ENCODE results near the gene SMYD3. TPM values are rescaled to one million over a fixed set of nuclear protein-coding genes. Genes with fewer than 3 reads are reported as not detected.

SMYD3 gene
- total RNA-seq, 4 donors from 2014 or later: 33.7 to 105 (median 51.4) TPM

DNA sequence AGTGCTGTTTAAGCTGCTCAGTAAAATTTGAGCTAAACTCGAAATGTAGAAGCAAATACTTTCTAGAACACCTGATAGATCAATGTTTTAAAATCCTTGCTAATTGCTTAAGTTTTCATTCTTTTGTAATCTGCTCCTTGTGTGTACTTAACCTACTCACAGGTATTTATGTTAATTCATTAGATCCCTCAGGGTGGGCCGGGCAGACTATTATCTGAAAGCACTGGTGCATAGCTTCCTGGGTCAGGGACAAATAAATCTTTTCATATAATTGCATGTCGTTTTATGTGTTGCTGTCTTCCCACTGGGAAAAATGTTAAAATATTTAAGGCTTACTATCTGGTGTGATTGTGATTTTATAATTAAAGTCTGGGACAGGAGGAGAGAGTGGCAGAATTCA is 440.5 kb downstream of the SMYD3 start:
- no peaks in the 10 kb centered on the region for H3K27me3 ChIP-seq
- 71 to 72% methylated on average over 3 of the region's 3 CpGs for WGBS, 2 donors
- TF ChIP-seq, protein P1, sequence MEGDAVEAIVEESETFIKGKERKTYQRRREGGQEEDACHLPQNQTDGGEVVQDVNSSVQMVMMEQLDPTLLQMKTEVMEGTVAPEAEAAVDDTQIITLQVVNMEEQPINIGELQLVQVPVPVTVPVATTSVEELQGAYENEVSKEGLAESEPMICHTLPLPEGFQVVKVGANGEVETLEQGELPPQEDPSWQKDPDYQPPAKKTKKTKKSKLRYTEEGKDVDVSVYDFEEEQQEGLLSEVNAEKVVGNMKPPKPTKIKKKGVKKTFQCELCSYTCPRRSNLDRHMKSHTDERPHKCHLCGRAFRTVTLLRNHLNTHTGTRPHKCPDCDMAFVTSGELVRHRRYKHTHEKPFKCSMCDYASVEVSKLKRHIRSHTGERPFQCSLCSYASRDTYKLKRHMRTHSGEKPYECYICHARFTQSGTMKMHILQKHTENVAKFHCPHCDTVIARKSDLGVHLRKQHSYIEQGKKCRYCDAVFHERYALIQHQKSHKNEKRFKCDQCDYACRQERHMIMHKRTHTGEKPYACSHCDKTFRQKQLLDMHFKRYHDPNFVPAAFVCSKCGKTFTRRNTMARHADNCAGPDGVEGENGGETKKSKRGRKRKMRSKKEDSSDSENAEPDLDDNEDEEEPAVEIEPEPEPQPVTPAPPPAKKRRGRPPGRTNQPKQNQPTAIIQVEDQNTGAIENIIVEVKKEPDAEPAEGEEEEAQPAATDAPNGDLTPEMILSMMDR (IDR thresholded peaks at IDR 0.05): no peak
- TF ChIP-seq POLR2A (IDR thresholded peaks at IDR 0.05): no peak
- DNase-seq: no peak
- H3K27ac ChIP-seq: no peak overlapping the region
- intact Hi-C loops (cut with DNase I): no loop called here
- no peak overlapping the region for H3K4me3 ChIP-seq (replicated peaks in 1 of 3)
- H3K4me1 ChIP-seq: peaks cover 11 to 20% of the 10 kb centered on the region in 2 donors
- no peaks in the 10 kb centered on the region for H3K9me3 ChIP-seq
- no peaks in the 10 kb centered on the region for H3K36me3 ChIP-seq

DNA sequence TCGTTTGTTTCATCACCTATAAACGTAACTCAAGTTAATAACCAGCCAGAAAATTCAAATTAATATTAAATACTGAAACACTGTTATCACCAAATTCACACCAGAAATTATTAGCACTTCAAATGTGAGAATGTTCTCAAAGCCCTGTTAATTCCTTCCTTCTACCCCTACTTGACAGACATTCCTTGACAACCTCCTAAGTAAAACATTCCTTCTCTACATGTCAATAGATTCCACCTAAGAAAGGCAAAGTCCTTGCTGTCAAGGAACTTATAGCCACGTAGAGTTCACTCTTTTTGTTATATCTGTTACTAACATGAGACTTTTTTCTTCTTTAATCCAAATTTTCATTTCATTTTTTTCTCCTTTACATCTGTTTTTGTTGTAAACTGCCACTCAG is 441.5 kb downstream of the SMYD3 start:
- Histone ChIP-seq H3K36me3 (no peaks in the 10 kb centered on the region), H3K27me3 (no peaks in the 10 kb centered on the region), H3K27ac (no peak overlapping the region), H3K4me3 (replicated peaks in 1 of 3) (no peak overlapping the region), H3K4me1 (peaks cover 11 to 20% of the 10 kb centered on the region in 2 donors), H3K9me3 (no peaks in the 10 kb centered on the region)
- WGBS, 2 donors: 89 to 99% methylated on average over 3 of the region's 3 CpGs
- intact Hi-C loops (cut with DNase I): no loop called here
- no peak for DNase-seq
- TF ChIP-seq, protein P1 (IDR thresholded peaks at IDR 0.05): no peak
- TF ChIP-seq POLR2A (IDR thresholded peaks at IDR 0.05): no peak

DNA sequence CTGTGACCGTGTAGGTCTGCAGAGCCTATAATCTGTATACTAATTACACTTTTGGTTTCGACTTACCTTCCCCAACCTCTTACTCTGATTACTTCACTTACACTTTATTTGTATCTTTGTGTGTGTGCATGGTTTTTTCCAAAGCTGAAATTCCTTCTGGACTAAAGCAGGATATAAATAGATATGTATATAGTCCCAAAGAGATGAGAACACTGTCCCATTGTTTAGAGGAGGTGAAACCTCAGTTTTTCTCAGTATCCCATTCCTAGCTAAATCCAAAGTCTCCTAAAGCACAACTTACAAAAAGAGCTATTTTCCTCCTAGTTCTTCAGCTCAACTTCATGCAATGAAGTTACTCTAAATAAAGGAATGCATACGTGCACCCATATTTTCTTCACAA is 442.2 kb downstream of the SMYD3 start:
- H3K4me3 ChIP-seq (replicated peaks in 1 of 3): no peak overlapping the region
- intact Hi-C loops (cut with DNase I): no loop called here
- 86 to 87% methylated on average over 3 of the region's 3 CpGs for WGBS, 2 donors

DNA sequence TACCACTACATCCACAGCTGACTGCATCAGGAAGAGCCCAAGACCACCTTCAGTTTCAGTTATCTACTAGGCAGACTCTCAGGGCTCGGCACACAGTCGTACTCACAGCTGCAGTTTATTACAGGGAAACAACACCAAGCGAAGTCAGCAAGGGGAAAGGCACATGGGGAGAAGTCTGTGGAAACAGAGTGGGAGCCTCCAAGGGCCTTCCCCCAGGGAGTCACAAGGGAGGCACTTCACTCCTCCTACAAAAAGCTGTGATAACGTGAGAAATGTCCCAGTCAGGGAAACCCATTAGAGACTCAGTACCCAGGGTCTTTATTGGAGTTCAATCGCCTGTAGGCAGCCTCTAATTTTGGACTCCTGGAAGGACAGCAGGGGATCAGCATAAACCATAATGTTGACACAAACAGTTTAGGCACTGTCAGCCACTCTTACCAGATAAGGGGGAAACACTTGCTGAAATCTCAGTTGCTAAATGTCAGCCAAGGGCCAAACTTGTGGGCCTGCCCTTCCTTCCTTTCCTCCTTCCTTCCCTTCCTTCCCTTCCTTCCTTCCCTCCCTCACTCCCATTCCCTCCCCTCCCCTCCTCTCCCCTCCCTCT is 444.0 kb downstream of the SMYD3 start:
- Histone ChIP-seq H3K9me3 (no peaks in the 10 kb centered on the region), H3K36me3 (no peaks in the 10 kb centered on the region), H3K4me1 (peaks cover 11 to 20% of the 10 kb centered on the region in 2 donors), H3K4me3 (replicated peaks in 1 of 3) (no peak overlapping the region), H3K27me3 (no peaks in the 10 kb centered on the region), H3K27ac (no peak overlapping the region)
- TF ChIP-seq, protein P1 (IDR thresholded peaks at IDR 0.05): no peak
- TF ChIP-seq POLR2A (IDR thresholded peaks at IDR 0.05): no peak
- 38 to 52% methylated on average over 5 of the region's 5 CpGs for WGBS, 2 donors
- peak; percentile 21 to 31 for DNase-seq
- intact Hi-C loops (cut with DNase I): no loop called here

More for the DNA sequence above, 442.2 kb downstream of the SMYD3 start:
- peaks cover 11 to 20% of the 10 kb centered on the region in 2 donors for H3K4me1 ChIP-seq
- H3K27ac ChIP-seq: no peak overlapping the region
- DNase-seq: no peak
- H3K9me3 ChIP-seq: no peaks in the 10 kb centered on the region
- H3K27me3 ChIP-seq: no peaks in the 10 kb centered on the region
- TF ChIP-seq, protein P1 (IDR thresholded peaks at IDR 0.05): no peak
- no peak for TF ChIP-seq POLR2A (IDR thresholded peaks at IDR 0.05)
- H3K36me3 ChIP-seq: no peaks in the 10 kb centered on the region

DNA sequence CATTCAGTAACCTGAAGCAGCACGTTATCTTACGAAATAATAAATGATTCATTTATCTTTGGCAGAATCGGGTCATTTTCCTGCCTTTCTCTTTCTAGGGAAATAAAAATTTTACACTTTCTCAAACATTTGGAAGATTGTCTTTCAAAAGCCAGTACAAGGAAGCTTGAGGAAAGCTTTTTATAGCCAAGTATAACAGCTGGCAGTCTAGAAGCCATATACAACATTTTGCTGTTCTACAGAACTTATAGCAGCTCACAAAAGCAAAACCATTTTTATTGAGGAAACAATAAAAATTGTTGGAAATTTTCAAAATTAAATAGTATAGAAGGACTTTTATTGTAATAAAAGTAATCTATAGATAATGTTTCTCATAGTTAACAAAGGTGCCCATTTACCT is 448.6 kb downstream of the SMYD3 start:
- intact Hi-C loops (cut with DNase I): no loop called here
- H3K4me1 ChIP-seq: peaks cover 11 to 14% of the 10 kb centered on the region in 2 donors
- no peak overlapping the region for H3K27ac ChIP-seq
- DNase-seq: no peak
- no peaks in the 10 kb centered on the region for H3K36me3 ChIP-seq
- 81 to 90% methylated on average over 3 of the region's 3 CpGs for WGBS, 2 donors
- no peak for TF ChIP-seq POLR2A (IDR thresholded peaks at IDR 0.05)
- TF ChIP-seq, protein P1 (IDR thresholded peaks at IDR 0.05): no peak
- H3K4me3 ChIP-seq (replicated peaks in 1 of 3): no peak overlapping the region
- no peaks in the 10 kb centered on the region for H3K9me3 ChIP-seq
- H3K27me3 ChIP-seq: no peaks in the 10 kb centered on the region
